ENCODE results near the gene TRIM15.
"Not testable (repeated sequence)": the region's sequence is repeated elsewhere in the genome, so short reads cannot be mapped to it uniquely, and the experiment has no call there.

The TRIM15 gene

GRCh38 chr6:30135147-30135546 is 28.2 kb upstream of the TRIM15 start:
- no peak for DNase-seq (ENCODE audit: low read depth)
- TF ChIP-seq CTCF (IDR thresholded peaks at IDR 0.05; ENCODE audit: low read depth, low read length, missing control alignments) = no peak
- in situ Hi-C loops (cut with HindIII; ENCODE audit: low sequenced_read_pairs) = no loop called here
- no peak overlapping the region for H3K4me3 ChIP-seq (ENCODE audit: low read depth, low read length)

- TF ChIP-seq CTCF (IDR thresholded peaks at IDR 0.05; ENCODE audit: low read depth, low read length, missing control alignments) = no peak
- no peak within 1 kb of the TSS for H3K4me3 ChIP-seq (ENCODE audit: low read depth, low read length)
- in situ Hi-C loops (cut with HindIII; ENCODE audit: low sequenced_read_pairs) = no loop called here
- DNase-seq (ENCODE audit: low read depth) = no peak
These were observed 27.6 kb upstream of the TRIM15 start, which contains the start of gene TRIM40 for GRCh38 chr6:30135757-30136156. TSS of gene TRIM40 (plus strand) at chr6:30136140. CDS start at chr6:30137037, 897 bp downstream.

GRCh38 chr6:30136570-30137286 is 26.6 kb upstream of the TRIM15 start:
- no peak for DNase-seq (ENCODE audit: low read depth)
- TF ChIP-seq CTCF (IDR thresholded peaks at IDR 0.05; ENCODE audit: low read depth, low read length, missing control alignments) = no peak
- H3K4me3 ChIP-seq (ENCODE audit: low read depth, low read length) = no peak overlapping the region
- in situ Hi-C loops (cut with HindIII; ENCODE audit: low sequenced_read_pairs) = no loop called here

- DNase-seq (ENCODE audit: low read depth); H3K4me3 ChIP-seq (ENCODE audit: low read depth, low read length); in situ Hi-C loops (cut with HindIII; ENCODE audit: low sequenced_read_pairs): not testable (repeated sequence)
These were observed 23.1 kb upstream of the TRIM15 start for GRCh38 chr6:30140240-30140639.

- no peak overlapping the region for H3K4me3 ChIP-seq (ENCODE audit: low read depth, low read length)
- no peak for DNase-seq (ENCODE audit: low read depth)
- TF ChIP-seq CTCF (IDR thresholded peaks at IDR 0.05; ENCODE audit: low read depth, low read length, missing control alignments) = no peak
- in situ Hi-C loops (cut with HindIII; ENCODE audit: low sequenced_read_pairs) = no loop called here
These were observed 20.7 kb upstream of the TRIM15 start for GRCh38 chr6:30142665-30143064.

GRCh38 chr6:30143780-30144179 is 19.6 kb upstream of the TRIM15 start:
- H3K4me3 ChIP-seq (ENCODE audit: low read depth, low read length) = no peak overlapping the region
- DNase-seq (ENCODE audit: low read depth) = no peak
- in situ Hi-C loops (cut with HindIII; ENCODE audit: low sequenced_read_pairs) = no loop called here
- no peak for TF ChIP-seq CTCF (IDR thresholded peaks at IDR 0.05; ENCODE audit: low read depth, low read length, missing control alignments)

- in situ Hi-C loops (cut with HindIII; ENCODE audit: low sequenced_read_pairs) = no loop called here
- DNase-seq (ENCODE audit: low read depth) = no peak
- TF ChIP-seq CTCF (IDR thresholded peaks at IDR 0.05; ENCODE audit: low read depth, low read length, missing control alignments) = no peak
- no peak overlapping the region for H3K4me3 ChIP-seq (ENCODE audit: low read depth, low read length)
These were observed 18.5 kb upstream of the TRIM15 start for GRCh38 chr6:30144811-30145210.

Measured in astrocyte of the cerebellum (primary cell).